H1 (cell line): Measurements from ENCODE around the gene ABL1. TPM values are rescaled to one million over a fixed set of nuclear protein-coding genes. Genes with fewer than 3 reads are reported as not detected.
A peak's percentile ranks its signal among the peaks of the same experiment; 100 is the strongest.

Source experiments
- CTCF ChIA-PET: fragments of 300-600 bp; sonication (Branson Sonifier 250); formaldehyde crosslinking; loops from one replicate; lab custom pipeline; 2021; ENCODE audit not compliant: partially characterized antibody; lab: Charles Lee
- POLR2A ChIA-PET: fragments of 300-600 bp; sonication (Branson Sonifier 250); formaldehyde crosslinking; loops from one replicate; lab custom pipeline; 2021; ENCODE audit warnings: inconsistent platforms; ENCODE audit not compliant: partially characterized antibody; lab: Charles Lee
- DNase-seq, 2 experiments: peaks; one replicate each; pipeline versions ENCODE4 v3.0.0 to v3.0.0-alpha.2; 2010 to 2022; ENCODE audit warnings: low spot score in 2 of 2, low read depth in 1 of 2, mixed read lengths in 1 of 2
- FAIRE-seq: peaks from 2 replicates; lab custom pipeline; 2011; peaks lifted over from hg19 to GRCh38; lab: Jason Lieb, UNC
- H2AFZ ChIP-seq: 2 replicates; pipeline ENCODE4 v1.8.1; 2012; ENCODE audit warnings: low read length, inconsistent platforms
- H2AK5ac ChIP-seq: 2 replicates; pipeline ENCODE4 v1.6.1; 2013; ENCODE audit warnings: low read depth, low read length
- H2BK120ac ChIP-seq: replicated peaks from 2 replicates; pipeline ENCODE3; 2013; ENCODE audit warnings: low read depth, low read length, inconsistent platforms
- H2BK12ac ChIP-seq: 2 replicates; pipeline ENCODE4 v1.6.1; 2013; ENCODE audit warnings: low read depth, low read length
- H2BK15ac ChIP-seq: 2 replicates; pipeline ENCODE4 v1.6.1; 2013; ENCODE audit warnings: low read length
- H2BK20ac ChIP-seq: 2 replicates; pipeline ENCODE4 v1.6.1; 2013; ENCODE audit warnings: low read length
- H2BK5ac ChIP-seq: 2 replicates; pipeline ENCODE4 v1.6.1; 2013; ENCODE audit warnings: low read depth, low read length
- H3K14ac ChIP-seq: 2 replicates; pipeline ENCODE4 v1.6.1; 2013; ENCODE audit warnings: inconsistent platforms; ENCODE audit not compliant: insufficient read length
- H3K18ac ChIP-seq: 2 replicates; pipeline ENCODE4 v1.6.1; 2013; ENCODE audit warnings: low read length; ENCODE audit errors: extremely low read depth
- H3K23ac ChIP-seq: 2 replicates; pipeline ENCODE4 v1.6.1; 2013; ENCODE audit warnings: inconsistent platforms; ENCODE audit not compliant: insufficient read length
- H3K23me2 ChIP-seq: 2 replicates; pipeline ENCODE4 v1.6.1; 2013; ENCODE audit warnings: low read depth, low read length
- H3K27ac ChIP-seq: 2 replicates; pipeline ENCODE4 v1.6.1; 2011; ENCODE audit warnings: low read depth, low read length, inconsistent platforms
- H3K27me3 ChIP-seq, 4 experiments: replicated peaks in 1 of 4; 1 replicate in 1 of 4; 2 replicates in 3 of 4; pipeline versions ENCODE4 v1.6.1 to v1.8.1; 2011 to 2013; ENCODE audit warnings: low read length in 3 of 4, mild to moderate bottlenecking in 3 of 4, inconsistent platforms in 2 of 4, mixed read lengths in 2 of 4, moderate library complexity in 1 of 4; ENCODE audit not compliant: control insufficient read depth in 3 of 4, insufficient read depth in 3 of 4; ENCODE audit errors: extremely low read depth in 1 of 4
- H3K36me3 ChIP-seq, 4 experiments: 2 replicates each; pipeline versions ENCODE4 v1.6.1 to v1.8.1; 2011 to 2013; ENCODE audit warnings: mild to moderate bottlenecking in 4 of 4, low read length in 3 of 4, moderate library complexity in 2 of 4, control low read depth in 1 of 4, inconsistent platforms in 1 of 4; ENCODE audit not compliant: insufficient read depth in 4 of 4, control insufficient read depth in 2 of 4
- H3K4ac ChIP-seq: replicated peaks from 2 replicates; pipeline ENCODE3; 2013; ENCODE audit warnings: low read length, low read depth, mixed read lengths, inconsistent platforms; ENCODE audit not compliant: insufficient read length
- H3K4me1 ChIP-seq, 4 experiments: replicated peaks in 1 of 4; 1 replicate in 1 of 4; 2 replicates in 3 of 4; pipeline versions ENCODE4 v1.6.1 to v1.8.1; 2011 to 2013; ENCODE audit warnings: low read length in 3 of 4, inconsistent platforms in 2 of 4, mixed read lengths in 1 of 4; ENCODE audit not compliant: insufficient read depth in 4 of 4, control insufficient read depth in 3 of 4
- H3K4me2 ChIP-seq, 2 experiments: 2 replicates each; pipeline versions ENCODE4 v1.6.1 to v1.8.1; 2011 to 2013; ENCODE audit warnings: low read depth in 2 of 2, low read length in 2 of 2, control low read depth in 1 of 2, inconsistent platforms in 1 of 2, mild to moderate bottlenecking in 1 of 2; ENCODE audit not compliant: insufficient read depth in 1 of 2
- H3K4me3 ChIP-seq, 4 experiments: fragments of 200-600, 300-600 bp in 1 of 4; sonication (generic), shearing (Covaris generic), sonication (Bioruptor Twin) in 1 of 4; 2 replicates each; pipeline versions ENCODE4 v1.5.1 to v1.8.1; 2011 to 2016; ENCODE audit warnings: low read length in 4 of 4, low read depth in 3 of 4, control low read depth in 2 of 4, inconsistent platforms in 2 of 4, mild to moderate bottlenecking in 2 of 4, mixed read lengths in 1 of 4, moderate library complexity in 1 of 4; ENCODE audit not compliant: insufficient read depth in 2 of 4; ENCODE audit errors: extremely low read depth in 1 of 4
- H3K56ac ChIP-seq: replicated peaks from 2 replicates; pipeline ENCODE3; 2013; ENCODE audit warnings: low read depth, mild to moderate bottlenecking, mixed read lengths, low read length, inconsistent platforms; ENCODE audit not compliant: insufficient read length
- H3K79me1 ChIP-seq: 2 replicates; pipeline ENCODE4 v1.6.1; 2013; ENCODE audit warnings: low read depth, low read length, control low read depth
- H3K79me2 ChIP-seq, 2 experiments: 2 replicates each; pipeline versions ENCODE4 v1.6.1 to v1.8.1; 2012 to 2013; ENCODE audit warnings: low read length in 2 of 2, mild to moderate bottlenecking in 2 of 2, inconsistent platforms in 1 of 2; ENCODE audit not compliant: insufficient read depth in 2 of 2, control insufficient read depth in 1 of 2
- H3K9ac ChIP-seq, 4 experiments: replicated peaks in 1 of 4; 1 replicate in 1 of 4; 2 replicates in 3 of 4; pipeline versions ENCODE4 v1.6.1 to v1.8.1; 2011 to 2013; ENCODE audit warnings: low read depth in 3 of 4, low read length in 3 of 4, control low read depth in 2 of 4, mild to moderate bottlenecking in 2 of 4, moderate library complexity in 2 of 4, inconsistent platforms in 1 of 4; ENCODE audit errors: extremely low read depth in 1 of 4
- H3K9me3 ChIP-seq, 2 experiments: 2 replicates each; pipeline versions ENCODE4 v1.6.1 to v1.8.1; 2012 to 2013; ENCODE audit warnings: mild to moderate bottlenecking in 2 of 2, moderate library complexity in 2 of 2, control low read depth in 1 of 2, inconsistent platforms in 1 of 2, low read depth in 1 of 2, low read length in 1 of 2, mixed read lengths in 1 of 2; ENCODE audit not compliant: insufficient read depth in 2 of 2
- H4K20me1 ChIP-seq, 2 experiments: replicated peaks in 1 of 2; 2 replicates each; pipeline versions ENCODE3 to v1.8.1; 2011 to 2013; ENCODE audit warnings: inconsistent platforms in 2 of 2, low read length in 2 of 2, mild to moderate bottlenecking in 1 of 2; ENCODE audit not compliant: insufficient read depth in 2 of 2, control insufficient read depth in 1 of 2
- H4K5ac ChIP-seq: 2 replicates; pipeline ENCODE4 v1.6.1; 2013; ENCODE audit warnings: low read length, low read depth, mixed read lengths, inconsistent platforms; ENCODE audit not compliant: insufficient read length
- H4K8ac ChIP-seq: 2 replicates; pipeline ENCODE4 v1.8.0; 2013; ENCODE audit warnings: mild to moderate bottlenecking, moderate library complexity, low read length, inconsistent platforms; ENCODE audit not compliant: insufficient read depth; ENCODE audit errors: extremely low read depth
- H4K91ac ChIP-seq: replicated peaks from 2 replicates; pipeline ENCODE3; 2013; ENCODE audit warnings: low read length, mixed read lengths, inconsistent platforms; ENCODE audit not compliant: insufficient read length
- ATF2 ChIP-seq: IDR thresholded peaks from 2 replicates; pipeline ENCODE4 v1.6.1; 2012; ENCODE audit warnings: low read length, inconsistent platforms
- EP300 ChIP-seq, 2 experiments: IDR thresholded peaks; 1 replicate in 1 of 2; 2 replicates in 1 of 2; pipeline ENCODE4 v1.6.1; 2011 to 2012; ENCODE audit warnings: low read depth in 2 of 2, low read length in 2 of 2, mild to moderate bottlenecking in 2 of 2, borderline replicate concordance in 1 of 2, inconsistent platforms in 1 of 2, moderate library complexity in 1 of 2
- POU5F1 ChIP-seq: IDR thresholded peaks from 2 replicates; pipeline ENCODE4 v1.6.1; 2011; ENCODE audit warnings: low read depth, mild to moderate bottlenecking, low read length, moderate library complexity
- SIN3A ChIP-seq, 2 experiments: IDR thresholded peaks in 1 of 2; conservative IDR thresholded peaks in 1 of 2; 2 replicates each; pipeline ENCODE4 v1.6.1; 2011 to 2012; ENCODE audit warnings: low read length in 2 of 2, improper control_type of control experiment in 1 of 2, low read depth in 1 of 2, mild to moderate bottlenecking in 1 of 2
- WGBS, 2 experiments: shearing (Covaris generic) in 1 of 2; methylation state at CpG; one replicate each; pipeline versions ENCODE4 v1.1.6 to v1.1.7; 2013 to 2015; ENCODE audit warnings: low lambda C conversion rate in 2 of 2, mixed read lengths in 2 of 2, inconsistent platforms in 1 of 2, low coverage in 1 of 2, missing lambda C conversion rate in 1 of 2; ENCODE audit not compliant: insufficient replicate concordance in 2 of 2, insufficient coverage in 1 of 2, insufficient read length in 1 of 2; ENCODE audit errors: extremely low coverage in 1 of 2, missing lambda C conversion rate in 1 of 2; 5-methylcytosine and 5-hydroxymethylcytosine counted together
- long read RNA-seq, 2 experiments: library from RNA in 1 of 2; library from capped mRNA in 1 of 2; stranded (forward); transcript quantifications; one replicate each; pipeline ENCODE4 v2.0.0, GENCODE V29; 2021; ENCODE audit warnings: inconsistent platforms in 1 of 2
- polyA minus RNA-seq, 3 experiments: library from RNA; depleted of rRNA, polyadenylated mRNA; stranded (reverse); fragments of >200 nt; gene quantifications; 1 replicate in 2 of 3; 2 replicates in 1 of 3; pipeline ENCODE4 v1.2.3, GENCODE V29; 2011
- polyA plus RNA-seq, 7 experiments: library from polyadenylated mRNA; depleted of rRNA in 3 of 7; stranded (reverse) in 5 of 7; unstranded in 2 of 7; fragments of >200 nt in 5 of 7; fragments of 200-250 nt in 2 of 7; gene quantifications; 1 replicate in 5 of 7; 2 replicates in 1 of 7; 4 replicates in 1 of 7; pipeline versions ENCODE4 v1.2.1 to v1.2.3, GENCODE V29; 2011 to 2013; ENCODE audit warnings: missing spikeins in 2 of 7, mixed read lengths in 2 of 7
- total RNA-seq: library from RNA; stranded (reverse); fragmentation: NEBNext Ultra II Directional; extraction: Animal tissue kit (Norgen Biotek cat#: 25700); gene quantifications from 2 replicates; pipeline ENCODE4 v1.2.1, GENCODE V29; 2021

ABL1 gene
- 104 and 110 TPM in 2 replicates for total RNA-seq
- polyA plus RNA-seq (2011; rRNA removed), result 35.3 and 50.0 TPM in 2 replicates
- polyA plus RNA-seq (2011; cell fraction: cytosol; rRNA removed), result 41.4 TPM
- polyA plus RNA-seq (2011; cell fraction: nucleus; rRNA removed), result 52.8 TPM
- polyA plus RNA-seq (2012, experiment 1 of 2), result 55.9 to 65.2 TPM (median 59.1 TPM) in 4 replicates
- polyA plus RNA-seq (2012, experiment 2 of 2), result 58.6 TPM
- 42.6 TPM for polyA plus RNA-seq (2013, experiment 1 of 2)
- 43.7 TPM for polyA plus RNA-seq (2013, experiment 2 of 2)
- 78.2 and 79.9 TPM in 2 replicates for polyA minus RNA-seq (2011; rRNA and poly(A)+ RNA removed)
- 59.2 TPM for polyA minus RNA-seq (2011; cell fraction: cytosol; rRNA and poly(A)+ RNA removed)
- polyA minus RNA-seq (2011; cell fraction: nucleus; rRNA and poly(A)+ RNA removed), result 41.2 TPM
- long read RNA-seq, experiment 1, full-length matches to known transcripts, result 2 of 89 reads
- long read RNA-seq, experiment 1, partial matches to known transcripts, result 85 of 89 reads
- long read RNA-seq, experiment 1, other reads (novel, unspliced or antisense), result 2 of 89 reads
- long read RNA-seq, experiment 2, partial matches to known transcripts, result 1 of 1 reads
- long read RNA-seq, experiment 2, other reads (novel, unspliced or antisense), result 0 of 1 reads

- Histone ChIP-seq H3K4ac (peak within 1 kb of the TSS; percentile 46), H3K27ac (peak within 1 kb of the TSS; percentile 72), H4K20me1 (peaks cover 11% of the 10 kb centered on the region in 2 experiments), H4K5ac (peak within 1 kb of the TSS; percentile 20), H3K79me2 (peaks cover 16 to 57% of the 10 kb centered on the region in 2 experiments; a peak in 3 of 4 replicates), H3K14ac (no peak within 1 kb of the TSS), H4K91ac (peak within 1 kb of the TSS; percentile 69), H3K4me1 (peaks cover 9 to 22% (median 14%) of the 10 kb centered on the region in 4 experiments), H2BK12ac (peak within 1 kb of the TSS; percentile 85), H3K79me1 (peaks cover 2% of the 10 kb centered on the region), H3K23me2 (peaks cover 2% of the 10 kb centered on the region), H3K23ac (no peak within 1 kb of the TSS), H3K9ac (peak within 1 kb of the TSS; percentile 82 to 93 (median 90)), H2BK120ac (no peak within 1 kb of the TSS), H3K4me2 (peak within 1 kb of the TSS; percentile 68 to 96), H3K27me3 (no peaks in the 10 kb centered on the region), H2BK5ac (peak within 1 kb of the TSS; percentile 84; the same call in 1 of the 2 replicates), H2BK20ac (no peak within 1 kb of the TSS), H4K8ac (peak within 1 kb of the TSS; percentile 96), H2AK5ac (no peak within 1 kb of the TSS), H3K18ac (peak within 1 kb of the TSS; percentile 91), H3K56ac (peak within 1 kb of the TSS; percentile 70), H3K9me3 (no peaks in the 10 kb centered on the region), H2AFZ (peak within 1 kb of the TSS; percentile 70), H3K36me3 (no peaks in the 10 kb centered on the region), H2BK15ac (0 out of 2 replicates have a peak within 1 kb of the TSS, but pooled peaks have one; percentile 55), H3K4me3 (peak within 1 kb of the TSS; percentile 84 to 98 (median 91))
- DNase-seq, result peak in 1 of 2 experiments; percentile 80
- no peak for FAIRE-seq
- ChIA-PET POLR2A (interaction anchor here (1.0 to 2.0 kb wide), 7 partner anchors 10 to 139 kb away, joined by 3 to 24 read pairs (median 5); no protein-coding TSS in a partner anchor), CTCF (interaction anchor here (1.2 kb wide), 1 partner anchor 15 kb away, joined by 3 read pairs; no protein-coding TSS in a partner anchor)
- 10% methylated on average over 42 of the region's 78 CpGs; no CpG with 5 or more reads in 1 of the 2 experiments for WGBS, 2 experiments
- no peak for TF ChIP-seq EP300 (IDR thresholded peaks at IDR 0.05; ENCODE audit: borderline replicate concordance in 1 of 2, low read depth in 2 of 2, low read length in 2 of 2)
- 0 out of 4 replicates have a peak, but pooled peaks of 1 of the 2 experiments have one; percentile 33 for TF ChIP-seq SIN3A (conservative IDR thresholded peaks at IDR 0.05 in 1 of 2, IDR thresholded peaks at IDR 0.05 in 1 of 2; ENCODE audit: low read depth in 1 of 2, low read length in 2 of 2)
- TF ChIP-seq ATF2, result no peak
- no peak for TF ChIP-seq POU5F1
Observed at GRCh38 chr9:130834371-130835336, at the start of gene ABL1. Gene ABL1, plus strand, starts transcription at chr9:130835254. Its CDS starts 193 bp downstream, at chr9:130835447.
